ENCODE results near the gene SLC47A2. TPM values are rescaled to one million over a fixed set of nuclear protein-coding genes. Genes with fewer than 3 reads are reported as not detected.

Gene SLC47A2
- polyA plus RNA-seq, 1 donor (not counting 4 experiments of a cell fraction or from before 2014, with no cell fraction given), result 0.88 TPM

DNA sequence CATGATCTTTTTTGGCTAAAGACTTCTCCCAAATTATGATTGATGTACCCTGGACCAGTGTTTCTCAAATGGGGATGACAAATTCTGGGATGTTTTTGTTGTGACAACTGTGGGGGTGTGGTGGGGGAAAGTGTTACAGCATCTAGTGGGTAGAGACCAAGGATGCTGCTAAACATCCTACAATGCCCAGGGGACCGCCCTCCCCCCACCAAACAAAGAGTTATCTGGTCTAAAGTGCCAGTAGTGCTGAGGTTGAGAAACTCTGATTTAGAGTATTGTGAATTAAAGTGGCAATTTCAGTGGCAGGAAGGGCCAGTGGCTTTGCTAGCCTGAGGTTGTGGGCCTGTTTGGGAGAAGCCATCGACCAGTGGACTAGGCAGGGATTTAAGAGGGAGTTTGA lies 33.3 kb downstream of the SLC47A2 start:
- dilution Hi-C loops (cut with MboI; ENCODE audit: extremely low pct_ligation_motif_present, low sequenced_read_pairs), result no loop called here
- Histone ChIP-seq H3K79me2 (ENCODE audit: control insufficient read depth, insufficient read depth, low read length) (no peaks in the 10 kb centered on the region), H3K27ac (ENCODE audit: control insufficient read depth, insufficient read depth, low read length) (no peak overlapping the region), H3K27me3 (ENCODE audit: control insufficient read depth, extremely low read depth, insufficient read depth, low read length) (no peaks in the 10 kb centered on the region), H3K4me2 (ENCODE audit: control insufficient read depth, extremely low read depth, insufficient read depth, low read depth, low read length) (no peak overlapping the region), H3K9me1 (ENCODE audit: control insufficient read depth, extremely low read depth, insufficient read depth, low read length) (no peaks in the 10 kb centered on the region), H3K4me1 (ENCODE audit: control insufficient read depth, extremely low read depth, insufficient read depth, low read length) (no peaks in the 10 kb centered on the region), H3K9me3 (ENCODE audit: control insufficient read depth, low read depth, low read length) (no peaks in the 10 kb centered on the region), H3K36me3 (ENCODE audit: control insufficient read depth in 2 of 2, extremely low read depth in 1 of 2, insufficient read depth in 2 of 2, low read length in 2 of 2) (peaks cover 3% of the 10 kb centered on the region in 2 experiments), H3K4me3 (ENCODE audit: control insufficient read depth in 2 of 3, extremely low read depth in 1 of 3, insufficient read depth in 2 of 3, low read depth in 1 of 3, low read length in 3 of 3) (no peak overlapping the region), H2AFZ (ENCODE audit: control insufficient read depth, low read length) (no peak overlapping the region), H4K20me1 (ENCODE audit: control insufficient read depth, extremely low read depth, insufficient read depth, low read length) (no peaks in the 10 kb centered on the region), H3K9ac (ENCODE audit: control insufficient read depth, extremely low read depth, insufficient read depth, low read length) (no peak overlapping the region)
- FAIRE-seq, result no peak
- TF ChIP-seq, protein P1, sequence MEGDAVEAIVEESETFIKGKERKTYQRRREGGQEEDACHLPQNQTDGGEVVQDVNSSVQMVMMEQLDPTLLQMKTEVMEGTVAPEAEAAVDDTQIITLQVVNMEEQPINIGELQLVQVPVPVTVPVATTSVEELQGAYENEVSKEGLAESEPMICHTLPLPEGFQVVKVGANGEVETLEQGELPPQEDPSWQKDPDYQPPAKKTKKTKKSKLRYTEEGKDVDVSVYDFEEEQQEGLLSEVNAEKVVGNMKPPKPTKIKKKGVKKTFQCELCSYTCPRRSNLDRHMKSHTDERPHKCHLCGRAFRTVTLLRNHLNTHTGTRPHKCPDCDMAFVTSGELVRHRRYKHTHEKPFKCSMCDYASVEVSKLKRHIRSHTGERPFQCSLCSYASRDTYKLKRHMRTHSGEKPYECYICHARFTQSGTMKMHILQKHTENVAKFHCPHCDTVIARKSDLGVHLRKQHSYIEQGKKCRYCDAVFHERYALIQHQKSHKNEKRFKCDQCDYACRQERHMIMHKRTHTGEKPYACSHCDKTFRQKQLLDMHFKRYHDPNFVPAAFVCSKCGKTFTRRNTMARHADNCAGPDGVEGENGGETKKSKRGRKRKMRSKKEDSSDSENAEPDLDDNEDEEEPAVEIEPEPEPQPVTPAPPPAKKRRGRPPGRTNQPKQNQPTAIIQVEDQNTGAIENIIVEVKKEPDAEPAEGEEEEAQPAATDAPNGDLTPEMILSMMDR (optimal IDR thresholded peaks at IDR 0.05 in 1 of 3, IDR thresholded peaks at IDR 0.05 in 1 of 3, conservative IDR thresholded peaks at IDR 0.05 in 1 of 3; ENCODE audit: extremely low read depth in 1 of 3, insufficient read depth in 2 of 3, low read length in 3 of 3), result no peak
- no peak for TF ChIP-seq EZH2 (IDR thresholded peaks at IDR 0.05; ENCODE audit: low read length)
- no peak for DNase-seq (ENCODE audit: low read depth, low spot score)

GRCh38 chr17:19678581-19679453 lies 37.6 kb downstream of the SLC47A2 start:
- H3K4me3 ChIP-seq (ENCODE audit: control insufficient read depth in 2 of 3, extremely low read depth in 1 of 3, insufficient read depth in 2 of 3, low read depth in 1 of 3, low read length in 3 of 3), result no peak overlapping the region
- H3K9me1 ChIP-seq (ENCODE audit: control insufficient read depth, extremely low read depth, insufficient read depth, low read length), result no peaks in the 10 kb centered on the region
- no peak overlapping the region for H3K27ac ChIP-seq (ENCODE audit: control insufficient read depth, insufficient read depth, low read length)
- no peaks in the 10 kb centered on the region for H3K4me1 ChIP-seq (ENCODE audit: control insufficient read depth, extremely low read depth, insufficient read depth, low read length)
- no peak overlapping the region for H2AFZ ChIP-seq (ENCODE audit: control insufficient read depth, low read length)
- H3K27me3 ChIP-seq (ENCODE audit: control insufficient read depth, extremely low read depth, insufficient read depth, low read length), result no peaks in the 10 kb centered on the region
- DNase-seq (ENCODE audit: low read depth, low spot score) (no peak), FAIRE-seq (no peak)
- H3K9ac ChIP-seq (ENCODE audit: control insufficient read depth, extremely low read depth, insufficient read depth, low read length), result no peak overlapping the region
- dilution Hi-C loops (cut with MboI; ENCODE audit: extremely low pct_ligation_motif_present, low sequenced_read_pairs), result no loop called here
- no peaks in the 10 kb centered on the region for H4K20me1 ChIP-seq (ENCODE audit: control insufficient read depth, extremely low read depth, insufficient read depth, low read length)
- H3K9me3 ChIP-seq (ENCODE audit: control insufficient read depth, low read depth, low read length), result no peaks in the 10 kb centered on the region
- TF ChIP-seq, protein P1 (optimal IDR thresholded peaks at IDR 0.05 in 1 of 3, IDR thresholded peaks at IDR 0.05 in 1 of 3, conservative IDR thresholded peaks at IDR 0.05 in 1 of 3; ENCODE audit: extremely low read depth in 1 of 3, insufficient read depth in 2 of 3, low read length in 3 of 3), result no peak
- no peak for TF ChIP-seq EZH2 (IDR thresholded peaks at IDR 0.05; ENCODE audit: low read length)
- H3K36me3 ChIP-seq (ENCODE audit: control insufficient read depth in 2 of 2, extremely low read depth in 1 of 2, insufficient read depth in 2 of 2, low read length in 2 of 2), result peaks cover 5 to 9% of the 10 kb centered on the region in 2 experiments
- H3K79me2 ChIP-seq (ENCODE audit: control insufficient read depth, insufficient read depth, low read length), result no peaks in the 10 kb centered on the region
- H3K4me2 ChIP-seq (ENCODE audit: control insufficient read depth, extremely low read depth, insufficient read depth, low read depth, low read length), result no peak overlapping the region
